Measurements from ENCODE around the gene CDK19.
"Not testable (repeated sequence)": the region's sequence is repeated elsewhere in the genome, so short reads cannot be mapped to it uniquely, and the experiment has no call there.

Gene CDK19

GRCh38 chr6:110856296-110856695, 41.0 kb upstream of the CDK19 start:
- H3K4me1 ChIP-seq = no peaks in the 10 kb centered on the region
- H3K27me3 ChIP-seq = no peaks in the 10 kb centered on the region
- no peak overlapping the region for H3K4me3 ChIP-seq
- H3K27ac ChIP-seq = no peak overlapping the region
- DNase-seq = no peak
- intact Hi-C loops (cut with DNase I; ENCODE audit: low total_unique reads) = no loop called here
- H3K36me3 ChIP-seq = no peaks in the 10 kb centered on the region
- H3K9me3 ChIP-seq = no peaks in the 10 kb centered on the region
- TF ChIP-seq, protein P1, sequence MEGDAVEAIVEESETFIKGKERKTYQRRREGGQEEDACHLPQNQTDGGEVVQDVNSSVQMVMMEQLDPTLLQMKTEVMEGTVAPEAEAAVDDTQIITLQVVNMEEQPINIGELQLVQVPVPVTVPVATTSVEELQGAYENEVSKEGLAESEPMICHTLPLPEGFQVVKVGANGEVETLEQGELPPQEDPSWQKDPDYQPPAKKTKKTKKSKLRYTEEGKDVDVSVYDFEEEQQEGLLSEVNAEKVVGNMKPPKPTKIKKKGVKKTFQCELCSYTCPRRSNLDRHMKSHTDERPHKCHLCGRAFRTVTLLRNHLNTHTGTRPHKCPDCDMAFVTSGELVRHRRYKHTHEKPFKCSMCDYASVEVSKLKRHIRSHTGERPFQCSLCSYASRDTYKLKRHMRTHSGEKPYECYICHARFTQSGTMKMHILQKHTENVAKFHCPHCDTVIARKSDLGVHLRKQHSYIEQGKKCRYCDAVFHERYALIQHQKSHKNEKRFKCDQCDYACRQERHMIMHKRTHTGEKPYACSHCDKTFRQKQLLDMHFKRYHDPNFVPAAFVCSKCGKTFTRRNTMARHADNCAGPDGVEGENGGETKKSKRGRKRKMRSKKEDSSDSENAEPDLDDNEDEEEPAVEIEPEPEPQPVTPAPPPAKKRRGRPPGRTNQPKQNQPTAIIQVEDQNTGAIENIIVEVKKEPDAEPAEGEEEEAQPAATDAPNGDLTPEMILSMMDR (IDR thresholded peaks at IDR 0.05) = no peak

DNA sequence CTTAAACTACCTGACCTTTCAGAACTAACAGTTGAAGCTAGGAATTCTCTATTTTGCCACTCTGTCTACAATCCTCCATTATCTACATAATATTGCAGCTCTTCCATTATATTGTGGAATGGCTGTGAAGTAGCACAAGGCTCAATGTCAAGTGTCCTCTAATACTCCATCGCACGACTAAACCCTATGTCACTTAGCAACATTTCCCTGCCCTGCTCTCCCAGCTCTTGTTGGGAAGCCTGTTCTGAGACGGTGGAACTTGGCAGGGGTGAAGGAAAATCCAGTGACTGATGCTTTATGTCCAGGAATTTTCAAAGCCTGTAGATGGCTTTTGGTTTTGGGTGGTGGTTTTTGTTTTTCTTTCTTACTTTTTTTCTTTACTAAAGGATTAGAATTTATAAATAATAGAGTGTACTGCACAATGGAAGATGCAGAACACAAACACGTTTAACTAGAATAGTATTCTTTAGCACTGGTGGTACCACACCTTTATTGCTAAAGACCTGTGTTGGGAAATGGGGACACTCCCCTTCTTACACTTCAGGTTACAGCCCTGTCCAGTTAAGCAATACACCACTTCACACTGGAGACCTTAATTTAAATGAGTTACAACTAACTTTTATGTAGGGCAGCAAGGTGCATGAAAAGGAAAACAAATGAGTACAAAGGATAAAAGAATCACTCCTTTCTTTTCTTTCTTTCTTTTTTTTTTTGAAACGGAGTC, 38.6 kb upstream of the CDK19 start:
- Histone ChIP-seq H3K9me3 (no peaks in the 10 kb centered on the region), H3K27me3 (no peaks in the 10 kb centered on the region), H3K27ac (no peak overlapping the region), H3K4me3 (no peak overlapping the region), H3K36me3 (no peaks in the 10 kb centered on the region), H3K4me1 (no peaks in the 10 kb centered on the region)
- intact Hi-C loops (cut with DNase I; ENCODE audit: low total_unique reads) = no loop called here
- TF ChIP-seq, protein P1 (IDR thresholded peaks at IDR 0.05) = no peak
- no peak for DNase-seq

GRCh38 chr6:110852773-110853172, 37.5 kb upstream of the CDK19 start:
- Histone ChIP-seq H3K4me3 (no peak overlapping the region), H3K9me3 (no peaks in the 10 kb centered on the region), H3K27me3 (no peaks in the 10 kb centered on the region), H3K36me3 (no peaks in the 10 kb centered on the region), H3K4me1 (no peaks in the 10 kb centered on the region), H3K27ac (no peak overlapping the region)
- TF ChIP-seq, protein P1 (IDR thresholded peaks at IDR 0.05) = no peak
- DNase-seq = no peak
- intact Hi-C loops (cut with DNase I; ENCODE audit: low total_unique reads) = no loop called here

- intact Hi-C loops (cut with DNase I; ENCODE audit: low total_unique reads) = no loop called here
- H3K36me3 ChIP-seq = no peaks in the 10 kb centered on the region
- H3K27ac ChIP-seq = no peak overlapping the region
- no peak overlapping the region for H3K4me3 ChIP-seq
- TF ChIP-seq, protein P1 (IDR thresholded peaks at IDR 0.05) = no peak
- H3K9me3 ChIP-seq = no peaks in the 10 kb centered on the region
- no peaks in the 10 kb centered on the region for H3K27me3 ChIP-seq
- no peaks in the 10 kb centered on the region for H3K4me1 ChIP-seq
- DNase-seq = no peak
These were observed 34.5 kb upstream of the CDK19 start for GRCh38 chr6:110849781-110850180.

GRCh38 chr6:110841266-110841665, 26.0 kb upstream of the CDK19 start:
- H3K9me3 ChIP-seq = no peaks in the 10 kb centered on the region
- H3K4me1 ChIP-seq = no peaks in the 10 kb centered on the region
- DNase-seq = no peak
- H3K36me3 ChIP-seq = no peaks in the 10 kb centered on the region
- no peak overlapping the region for H3K4me3 ChIP-seq
- H3K27ac ChIP-seq = no peak overlapping the region
- intact Hi-C loops (cut with DNase I; ENCODE audit: low total_unique reads) = no loop called here
- no peaks in the 10 kb centered on the region for H3K27me3 ChIP-seq
- TF ChIP-seq, protein P1 (IDR thresholded peaks at IDR 0.05) = no peak

- H3K27ac ChIP-seq; intact Hi-C loops (cut with DNase I; ENCODE audit: low total_unique reads); H3K9me3 ChIP-seq; H3K36me3 ChIP-seq; H3K4me1 ChIP-seq; H3K27me3 ChIP-seq; DNase-seq; H3K4me3 ChIP-seq: not testable (repeated sequence)
These were observed 20.5 kb upstream of the CDK19 start for GRCh38 chr6:110835751-110836150.
